GM12878 (cell line): ENCODE measurements around the gene ISCU. TPM values are rescaled to one million over a fixed set of nuclear protein-coding genes. Genes with fewer than 3 reads are reported as not detected.

Experiments used
- ATAC-seq: fragments of 200-7000 bp; cut with Tn5 transposase; 3 replicates; pipeline ENCODE4 v1.9.1; 2020; ENCODE audit warnings: mild to moderate bottlenecking, moderate library complexity
- BruUV-seq: library from RNA; stranded (reverse); fragments of 400-500 nt; replicated peaks from 2 replicates; lab custom pipeline; 2021; lab: Mats Ljungman, UMichigan
- CTCF ChIA-PET: fragments of 300-600 bp; sonication (Branson Sonifier 250); formaldehyde crosslinking; extraction: SDS; loops from one replicate; lab custom pipeline; 2021; ENCODE audit warnings: inconsistent platforms; lab: Yijun Ruan, JAX
- POLR2A ChIA-PET: fragments of 350-600 bp; formaldehyde crosslinking; extraction: SDS; loops from one replicate; lab custom pipeline; 2021; ENCODE audit warnings: inconsistent platforms; lab: Charles Lee
- RAD21 ChIA-PET: fragments of 300-600 bp; sonication (Branson Sonifier 250); formaldehyde crosslinking; loops from one replicate; lab custom pipeline; 2023; ENCODE audit warnings: antibody characterized with exemption; ENCODE audit not compliant: unreplicated experiment; lab: Charles Lee
- SMC1A ChIA-PET: fragments of 300-600 bp; sonication (Branson Sonifier 250); formaldehyde crosslinking; loops from one replicate; lab custom pipeline; 2023; ENCODE audit not compliant: unreplicated experiment, uncharacterized antibody; lab: Charles Lee
- DNase-seq: peaks from one replicate; pipeline ENCODE4 v3.0.0-alpha.2; 2011; ENCODE audit warnings: low read depth, low spot score
- FAIRE-seq: peaks from 3 replicates; lab custom pipeline; 2011; peaks lifted over from hg19 to GRCh38; lab: Jason Lieb, UNC
- H2AFZ ChIP-seq: 2 replicates; pipeline ENCODE4 v1.6.0; 2011; ENCODE audit warnings: low read depth, low read length, control low read depth; ENCODE audit not compliant: control insufficient read depth
- H3K27ac ChIP-seq: 2 replicates; pipeline ENCODE4 v1.5.1; 2011; ENCODE audit warnings: control low read depth; ENCODE audit not compliant: control insufficient read depth, insufficient read depth
- H3K27me3 ChIP-seq, 2 experiments: replicated peaks in 1 of 2; 2 replicates each; pipeline versions ENCODE4 v1.6.0 to v1.6.1; 2011; ENCODE audit warnings: low read length in 1 of 2; ENCODE audit not compliant: control insufficient read depth in 2 of 2, insufficient read depth in 2 of 2
- H3K36me3 ChIP-seq, 2 experiments: 2 replicates each; pipeline ENCODE4 v1.5.1; 2011; ENCODE audit warnings: low read length in 1 of 2; ENCODE audit not compliant: control insufficient read depth in 2 of 2, insufficient read depth in 2 of 2
- H3K4me1 ChIP-seq: 2 replicates; pipeline ENCODE4 v1.6.1; 2011; ENCODE audit warnings: mild to moderate bottlenecking, low read length, moderate library complexity, mixed read lengths; ENCODE audit not compliant: control insufficient read depth, insufficient read depth
- H3K4me2 ChIP-seq: 2 replicates; pipeline ENCODE4 v1.6.0; 2011; ENCODE audit warnings: control low read depth; ENCODE audit not compliant: control insufficient read depth, insufficient read depth
- H3K4me3 ChIP-seq: fragments of 200-600 bp; sonication (generic); 2 replicates; pipeline ENCODE4 v1.5.1; 2016
- H3K79me2 ChIP-seq: 2 replicates; pipeline ENCODE4 v1.6.0; 2011; ENCODE audit warnings: low read length; ENCODE audit not compliant: control insufficient read depth, insufficient read depth
- H3K9ac ChIP-seq: 2 replicates; pipeline ENCODE4 v1.8.0; 2011; ENCODE audit warnings: low read length, control low read depth, mixed read lengths; ENCODE audit not compliant: control insufficient read depth, insufficient read depth
- H3K9me3 ChIP-seq: replicated peaks from 3 replicates; pipeline ENCODE4 v1.5.1; 2011; ENCODE audit warnings: mild to moderate bottlenecking, low read length; ENCODE audit not compliant: control insufficient read depth, insufficient read depth
- H4K20me1 ChIP-seq: 2 replicates; pipeline ENCODE4 v1.6.0; 2011; ENCODE audit not compliant: control insufficient read depth, insufficient read depth
- ASH2L ChIP-seq: fragments of 300-600, 200-600 bp; sonication (generic); IDR thresholded peaks from 2 replicates; pipeline ENCODE4 v1.6.1; 2017; ENCODE audit warnings: low read depth, mild to moderate bottlenecking, borderline replicate concordance
- BCL11A ChIP-seq: IDR thresholded peaks from 2 replicates; pipeline ENCODE4 v1.6.1; 2011; ENCODE audit warnings: low read depth, low read length
- BMI1 ChIP-seq: fragments of 450-650 bp; IDR thresholded peaks from 2 replicates; pipeline ENCODE4 v1.6.1; 2016; ENCODE audit warnings: mild to moderate bottlenecking, moderate library complexity, borderline replicate concordance
- FOS ChIP-seq: IDR thresholded peaks from 3 replicates; pipeline ENCODE4 v1.6.1; 2011; ENCODE audit warnings: borderline replicate concordance; ENCODE audit not compliant: insufficient read length; ENCODE audit errors: extremely low read depth
- KDM1A ChIP-seq: fragments of 200-600 bp; sonication (generic); IDR thresholded peaks from 2 replicates; pipeline ENCODE4 v1.6.1; 2016; ENCODE audit warnings: borderline replicate concordance
- MEF2B ChIP-seq: fragments of 450-650 bp; IDR thresholded peaks from 2 replicates; pipeline ENCODE4 v1.6.1; 2018; ENCODE audit warnings: mild to moderate bottlenecking, moderate library complexity; ENCODE audit not compliant: partially characterized antibody, poor library complexity, severe bottlenecking
- SREBF1 ChIP-seq: IDR thresholded peaks from 2 replicates; pipeline ENCODE4 v1.6.1; 2012; ENCODE audit warnings: mild to moderate bottlenecking, low read length
- SREBF2 ChIP-seq: IDR thresholded peaks from 2 replicates; pipeline ENCODE4 v1.6.1; 2012; ENCODE audit warnings: mild to moderate bottlenecking, low read length
- ZNF274 ChIP-seq: IDR thresholded peaks from one replicate; pipeline ENCODE4 v1.8.0; 2011; ENCODE audit not compliant: insufficient read length, insufficient read depth
- ZSCAN29 ChIP-seq: fragments of 450-650 bp; IDR thresholded peaks from 2 replicates; pipeline ENCODE4 v1.6.1; 2017; ENCODE audit warnings: mild to moderate bottlenecking, moderate library complexity
- WGBS: methylation state at CpG from one replicate; pipeline ENCODE4 v1.1.6; 2016; ENCODE audit warnings: low lambda C conversion rate; ENCODE audit not compliant: insufficient replicate concordance, insufficient coverage; ENCODE audit errors: missing lambda C conversion rate; 5-methylcytosine and 5-hydroxymethylcytosine counted together
- in situ Hi-C: fragments of 300-500 bp; cut with MboI; formaldehyde crosslinking; loops from 9 replicates; pipeline ENCODE4 v1.14.3; 2018; ENCODE audit warnings: mixed read lengths
- intact Hi-C: fragments of 100-400 bp; cut with micrococcal nuclease; formaldehyde crosslinking; loops from one replicate; pipeline ENCODE4 v1.14.2; 2022; ENCODE audit not compliant: unreplicated experiment
- polyA plus RNA-seq, 11 experiments: library from polyadenylated mRNA; depleted of rRNA in 4 of 11; unstranded in 6 of 11; stranded (reverse) in 5 of 11; fragments of >200 nt; fragmentation: Nextera tagmentation in 4 of 11; fragmentation: Illumina TruSeq in 1 of 11; extraction: Ambion mirVana in 4 of 11; extraction: Trizol in 1 of 11; gene quantifications; 1 replicate in 1 of 11; 2 replicates in 10 of 11; pipeline versions ENCODE4 v1.2.1 to v1.2.3, GENCODE V29; 2011 to 2016; ENCODE audit warnings: inconsistent platforms in 2 of 11, missing spikeins in 2 of 11, low read depth in 1 of 11
- total RNA-seq, 4 experiments: library from RNA; depleted of rRNA in 3 of 4; stranded (reverse); fragments of >200 nt in 3 of 4; fragmentation: Illumina TruSeq in 1 of 4; extraction: Trizol in 1 of 4; gene quantifications; 2 replicates each; pipeline versions ENCODE4 v1.2.1 to v1.2.3, GENCODE V29; 2013 to 2021
- TF ChIP-seq, protein P1 (sequence below): fragments of 450-650 bp; IDR thresholded peaks from 2 replicates; pipeline ENCODE4 v1.6.1; 2014; ENCODE audit warnings: mild to moderate bottlenecking

ISCU gene
- total and polyA plus RNA-seq, 10 of the 15 experiments (the other 5 are each of a cell fraction or from before 2014, with no cell fraction given), result 32.8 to 260 (median 127) TPM

DNA sequence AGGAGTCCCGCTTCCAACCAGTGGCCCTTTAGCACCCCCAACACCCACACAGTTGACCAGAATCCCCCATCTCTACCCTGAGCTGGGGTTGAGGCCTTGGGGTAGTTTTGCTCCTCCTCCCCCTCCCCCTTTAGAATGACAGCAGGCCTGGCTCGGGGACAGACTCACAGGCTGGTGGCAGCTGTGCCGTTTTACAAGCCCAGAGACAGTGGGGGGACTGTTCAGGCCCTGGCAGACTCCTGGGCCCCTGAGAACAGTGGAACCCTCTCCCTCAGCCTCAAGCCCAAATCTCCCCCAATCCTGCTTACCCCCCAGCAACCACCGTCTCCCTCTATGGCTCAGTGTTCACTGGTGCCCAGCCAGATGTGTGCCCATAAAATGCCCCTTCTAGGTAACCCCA is 25.4 kb downstream of the ISCU start:
- DNase-seq (no peak), ATAC-seq (no peak), FAIRE-seq (no peak)
- ChIA-PET CTCF (no interaction called here), POLR2A (no interaction called here), RAD21 (no interaction called here), SMC1A (interaction anchor here (0.7 kb wide), 1 partner anchor 23 kb away, joined by 3 read pairs; no protein-coding TSS in a partner anchor)
- intact Hi-C loops (no loop called here), in situ Hi-C loops (no loop called here)
- Histone ChIP-seq H3K9ac (no peak overlapping the region), H3K36me3 (no peaks in the 10 kb centered on the region), H2AFZ (no peak overlapping the region), H3K27me3 (no peaks in the 10 kb centered on the region), H3K27ac (no peak overlapping the region), H3K4me1 (no peaks in the 10 kb centered on the region; the same call in 1 of the 2 replicates), H3K9me3 (no peaks in the 10 kb centered on the region), H3K4me2 (no peak overlapping the region), H4K20me1 (no peaks in the 10 kb centered on the region), H3K79me2 (no peaks in the 10 kb centered on the region), H3K4me3 (no peak overlapping the region)
- no TSS peak for BruUV-seq
- TF ChIP-seq SREBF1 (no peak), FOS (no peak), MEF2B (no peak), SREBF2 (no peak), KDM1A (no peak), ZSCAN29 (no peak), ASH2L (no peak), ZNF274 (no peak), BCL11A (no peak), BMI1 (no peak)
- TF ChIP-seq, protein P1, sequence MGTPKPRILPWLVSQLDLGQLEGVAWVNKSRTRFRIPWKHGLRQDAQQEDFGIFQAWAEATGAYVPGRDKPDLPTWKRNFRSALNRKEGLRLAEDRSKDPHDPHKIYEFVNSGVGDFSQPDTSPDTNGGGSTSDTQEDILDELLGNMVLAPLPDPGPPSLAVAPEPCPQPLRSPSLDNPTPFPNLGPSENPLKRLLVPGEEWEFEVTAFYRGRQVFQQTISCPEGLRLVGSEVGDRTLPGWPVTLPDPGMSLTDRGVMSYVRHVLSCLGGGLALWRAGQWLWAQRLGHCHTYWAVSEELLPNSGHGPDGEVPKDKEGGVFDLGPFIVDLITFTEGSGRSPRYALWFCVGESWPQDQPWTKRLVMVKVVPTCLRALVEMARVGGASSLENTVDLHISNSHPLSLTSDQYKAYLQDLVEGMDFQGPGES, result no peak
- WGBS, result 70% methylated on average over 4 of the region's 4 CpGs
